Measurements from ENCODE around the gene MAP3K2.

GRCh38 chr2:127254386-127254981 is 133.3 kb downstream of the MAP3K2 start:
- TF ChIP-seq CTCF (IDR thresholded peaks at IDR 0.05) (no peak), POLR2A (IDR thresholded peaks at IDR 0.05) (no peak)
